Immature natural killer cell (primary cell): ENCODE results near the gene ATP6V0E1. TPM values are rescaled to one million over a fixed set of nuclear protein-coding genes. Genes with fewer than 3 reads are reported as not detected.
"Not testable (repeated sequence)": the region's sequence is repeated elsewhere in the genome, so short reads cannot be mapped to it uniquely, and the experiment has no call there.

Source experiments
- DNase-seq, 3 donors: peaks; one replicate each; pipeline ENCODE4 v3.0.0; 2022; ENCODE audit warnings: mixed read lengths in 1 of 3
- H3K27ac Mint-ChIP-seq, 6 donors: one replicate each; pipeline ENCODE4 v1.8.0; 2020; ENCODE audit warnings: mixed read lengths in 6 of 6, mild to moderate bottlenecking in 5 of 6, inconsistent platforms in 4 of 6, moderate library complexity in 3 of 6
- H3K27me3 Mint-ChIP-seq, 3 donors: one replicate each; pipeline ENCODE4 v1.8.0; 2020 to 2021; ENCODE audit warnings: low read depth in 3 of 3, mild to moderate bottlenecking in 3 of 3, mixed read lengths in 3 of 3, moderate library complexity in 3 of 3, inconsistent platforms in 1 of 3
- H3K36me3 Mint-ChIP-seq, 3 donors: one replicate each; pipeline ENCODE4 v1.8.0; 2020; ENCODE audit warnings: mixed read lengths in 3 of 3, inconsistent platforms in 2 of 3, mild to moderate bottlenecking in 2 of 3
- H3K4me1 Mint-ChIP-seq, 2 donors: one replicate each; pipeline ENCODE4 v1.8.0; 2020; ENCODE audit warnings: inconsistent platforms in 2 of 2, mild to moderate bottlenecking in 2 of 2, mixed read lengths in 2 of 2, moderate library complexity in 1 of 2
- H3K4me3 Mint-ChIP-seq, 5 donors: one replicate each; pipeline ENCODE4 v1.8.0; 2020; ENCODE audit warnings: mild to moderate bottlenecking in 5 of 5, mixed read lengths in 5 of 5, inconsistent platforms in 3 of 5, moderate library complexity in 3 of 5
- H3K9me3 Mint-ChIP-seq, 6 donors: one replicate each; pipeline ENCODE4 v1.8.0; 2020; ENCODE audit warnings: mild to moderate bottlenecking in 6 of 6, mixed read lengths in 6 of 6, inconsistent platforms in 4 of 6, moderate library complexity in 3 of 6
- polyA plus RNA-seq, 3 donors: library from polyadenylated mRNA; unstranded; fragments of 300-500 nt; fragmentation: Illumina TruSeq; gene quantifications; one replicate each; pipeline ENCODE4 v1.2.3, GENCODE V29; 2021

ATP6V0E1 gene
- polyA plus RNA-seq, 3 donors from 2014 or later, result 474 to 487 (median 485) TPM

DNA sequence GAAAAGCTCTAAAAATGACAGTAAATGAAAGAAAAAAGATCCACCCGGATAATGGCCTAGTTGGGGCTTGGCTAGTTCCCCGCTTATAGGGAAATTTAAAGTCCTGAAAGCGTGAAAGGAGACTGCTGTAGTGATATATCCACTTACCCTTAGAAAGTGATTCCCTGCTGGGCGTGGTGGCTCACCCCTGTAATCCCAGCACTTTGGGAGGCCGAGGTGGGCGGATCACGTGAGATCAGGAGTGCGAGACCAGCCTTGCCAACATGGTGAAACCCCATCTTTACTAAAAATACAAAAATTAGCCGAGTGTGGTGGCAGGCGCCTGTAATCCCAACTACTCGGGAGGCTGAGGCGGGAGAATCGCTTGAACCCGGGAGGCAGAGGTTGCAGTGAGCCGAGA is 33.5 kb downstream of the ATP6V0E1 start:
- H3K36me3 Mint-ChIP-seq, DNase-seq, H3K9me3 Mint-ChIP-seq, H3K27me3 Mint-ChIP-seq, H3K4me3 Mint-ChIP-seq: not testable (repeated sequence)
- Mint-ChIP-seq H3K4me1 (peaks cover 43 to 65% of the 10 kb centered on the region in 2 donors), H3K27ac (peak overlapping the region in 5 of 6 donors; percentile 3 to 28 (median 16))

DNA sequence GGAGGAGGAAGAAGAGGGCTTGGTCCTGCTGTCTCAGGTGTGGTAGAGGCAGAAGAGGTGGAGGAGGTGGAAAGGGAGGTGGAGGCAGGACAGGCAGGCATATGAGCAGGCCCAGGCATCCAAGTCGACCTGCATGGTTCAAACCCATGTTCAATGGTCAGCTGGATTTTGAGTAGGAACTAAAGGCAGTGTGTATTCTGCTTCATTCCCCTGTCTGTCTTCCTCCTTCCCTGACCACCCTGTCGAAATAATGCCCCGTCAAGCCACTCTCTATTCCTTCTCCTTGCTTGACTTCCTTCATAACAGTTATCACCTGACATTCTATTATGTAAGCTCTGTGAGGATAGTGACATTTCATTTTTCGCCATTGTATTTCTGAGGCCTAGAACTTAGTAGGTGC is 34.8 kb downstream of the ATP6V0E1 start:
- Mint-ChIP-seq H3K4me3 (peak overlapping the region in 1 of 5 donors; percentile 19), H3K9me3 (no peaks in the 10 kb centered on the region), H3K36me3 (peaks cover 0 to 6% (median 0%) of the 10 kb centered on the region in 3 donors), H3K27me3 (peaks cover 0 to 2% (median 0%) of the 10 kb centered on the region in 3 donors), H3K4me1 (peaks cover 41 to 67% of the 10 kb centered on the region in 2 donors), H3K27ac (peak overlapping the region in 4 of 6 donors; percentile 7 to 52 (median 24))
- no peak for DNase-seq

DNA sequence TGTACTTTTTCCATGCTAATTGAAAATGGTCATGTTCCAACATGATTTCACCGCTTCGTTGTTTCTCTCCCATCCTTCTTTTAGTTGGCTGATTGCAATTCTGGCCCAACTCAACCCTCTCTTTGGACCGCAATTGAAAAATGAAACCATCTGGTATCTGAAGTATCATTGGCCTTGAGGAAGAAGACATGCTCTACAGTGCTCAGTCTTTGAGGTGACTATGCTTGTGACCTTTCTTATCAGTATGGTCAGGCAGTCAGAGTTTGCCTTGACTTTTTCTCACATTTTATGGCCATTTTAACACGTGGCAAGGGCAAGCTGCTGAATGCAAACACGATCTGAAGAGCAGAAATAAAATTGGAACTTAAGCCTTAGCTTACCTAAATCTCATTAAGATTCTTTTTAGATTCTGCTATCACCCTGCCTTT is 36.6 kb downstream of the ATP6V0E1 start:
- Mint-ChIP-seq H3K4me1 (peaks cover 40 to 62% of the 10 kb centered on the region in 2 donors), H3K36me3 (peaks cover 0 to 10% (median 0%) of the 10 kb centered on the region in 3 donors), H3K9me3 (no peaks in the 10 kb centered on the region), H3K27me3 (peaks cover 0 to 2% (median 0%) of the 10 kb centered on the region in 3 donors), H3K27ac (peak overlapping the region in 4 of 6 donors; percentile 26 to 67 (median 44)), H3K4me3 (peak overlapping the region in 1 of 5 donors; percentile 4)
- DNase-seq, result no peak

DNA sequence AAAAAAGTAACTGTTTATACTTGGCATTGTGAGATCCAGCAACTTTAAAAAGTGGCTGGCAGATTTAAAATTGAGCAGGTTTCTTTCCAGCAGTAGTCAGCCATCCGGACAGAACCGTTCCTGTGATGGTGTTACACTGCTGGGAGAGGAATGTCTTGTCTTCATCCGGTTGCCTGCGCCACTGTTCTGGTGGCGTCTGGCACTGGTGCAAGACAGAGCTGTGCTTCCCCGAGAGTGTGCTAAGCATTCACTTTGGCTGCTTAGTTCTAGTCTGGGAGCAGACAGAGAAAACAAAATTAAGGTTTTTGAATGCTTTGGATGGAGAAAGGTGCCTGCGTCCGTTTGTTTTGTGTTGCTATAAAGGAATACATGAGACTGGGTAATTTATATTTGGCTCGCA is 37.1 kb downstream of the ATP6V0E1 start:
- no peak overlapping the region for H3K4me3 Mint-ChIP-seq
- peaks cover 0 to 3% (median 0%) of the 10 kb centered on the region in 3 donors for H3K27me3 Mint-ChIP-seq
- peaks cover 0 to 10% (median 0%) of the 10 kb centered on the region in 3 donors for H3K36me3 Mint-ChIP-seq
- DNase-seq, result no peak
- peaks cover 38 to 60% of the 10 kb centered on the region in 2 donors for H3K4me1 Mint-ChIP-seq
- H3K27ac Mint-ChIP-seq, result peak overlapping the region in 2 of 6 donors; percentile 16 to 40
- H3K9me3 Mint-ChIP-seq, result no peaks in the 10 kb centered on the region

DNA sequence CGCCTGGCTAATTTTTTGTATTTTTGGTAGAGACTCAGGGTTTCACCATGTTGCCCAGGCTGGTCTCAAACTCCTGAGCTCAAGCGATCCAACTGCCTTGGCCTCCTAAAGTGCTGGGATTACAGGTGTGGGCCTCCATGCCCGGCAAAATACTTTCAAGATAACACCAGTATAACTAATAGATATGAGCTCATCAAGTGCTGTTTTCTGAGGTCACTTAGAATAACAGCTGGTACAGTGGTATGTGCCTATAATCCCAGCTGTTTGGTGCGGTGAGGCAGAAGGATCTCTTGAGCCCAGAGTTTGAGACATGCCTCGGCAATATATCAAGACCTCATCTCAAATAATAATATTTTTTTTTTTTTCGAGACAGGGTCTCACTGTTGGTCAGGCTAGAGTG is 42.1 kb downstream of the ATP6V0E1 start:
- no peak for DNase-seq
- no peak overlapping the region for H3K27ac Mint-ChIP-seq
- H3K4me3 Mint-ChIP-seq, result no peak overlapping the region
- no peaks in the 10 kb centered on the region for H3K9me3 Mint-ChIP-seq
- peaks cover 0 to 2% (median 0%) of the 10 kb centered on the region in 3 donors for H3K27me3 Mint-ChIP-seq
- peaks cover 9 to 19% of the 10 kb centered on the region in 2 donors for H3K4me1 Mint-ChIP-seq
- H3K36me3 Mint-ChIP-seq, result peaks cover 0 to 10% (median 0%) of the 10 kb centered on the region in 3 donors

DNA sequence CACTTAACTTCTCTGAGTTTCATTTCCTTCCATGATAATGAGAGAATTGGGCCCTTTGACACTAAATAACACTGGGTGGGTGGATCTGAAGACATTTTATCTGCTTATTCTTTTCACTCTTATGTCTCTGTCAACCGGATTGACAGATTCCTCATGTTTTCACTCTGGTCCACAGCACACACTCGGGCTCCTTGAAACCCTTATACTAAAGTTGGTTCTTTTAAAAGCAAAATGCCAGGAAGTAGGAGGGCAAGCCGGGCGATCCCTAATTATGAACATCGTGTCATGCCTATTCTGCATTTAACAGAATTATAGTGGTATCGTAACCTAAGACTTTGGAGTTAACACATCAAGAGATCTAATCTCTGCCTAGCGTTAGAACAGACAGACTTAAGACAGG is 44.3 kb downstream of the ATP6V0E1 start:
- Mint-ChIP-seq H3K27me3 (peaks cover 0 to 2% (median 0%) of the 10 kb centered on the region in 3 donors), H3K4me3 (no peak overlapping the region), H3K36me3 (peaks cover 0 to 3% (median 0%) of the 10 kb centered on the region in 3 donors), H3K27ac (peak overlapping the region in 1 of 6 donors; percentile 22), H3K9me3 (no peaks in the 10 kb centered on the region), H3K4me1 (peaks cover 6 to 9% of the 10 kb centered on the region in 2 donors)
- DNase-seq, result no peak

DNA sequence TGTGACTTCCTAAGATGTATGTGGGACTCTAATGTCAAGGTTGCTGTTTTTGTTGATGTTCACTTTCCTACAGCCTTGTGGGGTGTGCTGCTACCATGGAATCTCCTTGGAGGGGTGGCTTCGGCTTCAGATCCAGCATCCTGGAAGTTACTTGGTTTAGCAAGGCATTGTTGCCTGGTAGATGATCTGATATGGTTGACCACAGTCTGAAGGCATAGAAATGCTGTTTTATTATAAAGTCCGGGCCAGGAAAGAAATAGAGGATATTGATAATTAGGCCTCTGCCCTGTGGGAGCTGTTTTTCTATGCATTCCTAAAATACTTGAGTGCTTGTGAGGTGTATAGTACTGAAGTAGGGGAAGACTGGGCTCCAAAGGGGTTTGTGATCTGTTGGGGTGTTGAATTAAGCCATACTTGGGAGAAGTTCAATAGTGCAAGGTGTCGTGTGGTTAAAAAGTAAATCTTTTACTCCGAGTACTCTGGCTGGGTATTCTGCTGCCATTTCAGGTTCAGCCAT is 45.3 kb downstream of the ATP6V0E1 start:
- Mint-ChIP-seq H3K27ac (no peak overlapping the region), H3K4me3 (no peak overlapping the region), H3K36me3 (peaks cover 0 to 3% (median 0%) of the 10 kb centered on the region in 3 donors), H3K27me3 (peaks cover 0 to 4% (median 0%) of the 10 kb centered on the region in 3 donors), H3K9me3 (no peaks in the 10 kb centered on the region), H3K4me1 (peaks cover 9 to 13% of the 10 kb centered on the region in 2 donors)
- no peak for DNase-seq

DNA sequence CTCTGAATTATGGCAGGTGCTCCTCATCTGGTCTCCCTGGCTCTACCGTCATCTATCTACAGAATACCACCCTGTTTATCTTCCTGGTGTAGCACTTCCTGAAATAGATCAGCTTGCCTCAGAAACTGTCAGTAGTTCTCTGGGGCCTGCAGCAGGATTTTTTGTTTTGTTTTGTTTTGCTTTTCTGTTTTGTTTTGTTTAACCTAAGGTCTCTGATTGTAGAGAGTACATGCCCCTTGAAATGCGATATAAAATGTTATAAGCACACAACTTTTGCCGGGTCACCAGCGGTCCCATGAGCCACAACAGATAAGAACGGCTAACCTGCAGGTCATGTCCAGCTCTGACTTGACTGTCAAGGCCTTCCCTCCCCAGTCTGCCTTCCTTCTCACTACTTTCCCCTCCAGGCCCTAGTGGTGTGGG is 45.9 kb downstream of the ATP6V0E1 start:
- Mint-ChIP-seq H3K27me3 (peaks cover 0 to 4% (median 0%) of the 10 kb centered on the region in 3 donors), H3K9me3 (no peaks in the 10 kb centered on the region), H3K4me1 (peaks cover 11 to 15% of the 10 kb centered on the region in 2 donors), H3K27ac (no peak overlapping the region), H3K4me3 (no peak overlapping the region), H3K36me3 (peaks cover 0 to 2% (median 2%) of the 10 kb centered on the region in 3 donors)
- DNase-seq, result no peak

DNA sequence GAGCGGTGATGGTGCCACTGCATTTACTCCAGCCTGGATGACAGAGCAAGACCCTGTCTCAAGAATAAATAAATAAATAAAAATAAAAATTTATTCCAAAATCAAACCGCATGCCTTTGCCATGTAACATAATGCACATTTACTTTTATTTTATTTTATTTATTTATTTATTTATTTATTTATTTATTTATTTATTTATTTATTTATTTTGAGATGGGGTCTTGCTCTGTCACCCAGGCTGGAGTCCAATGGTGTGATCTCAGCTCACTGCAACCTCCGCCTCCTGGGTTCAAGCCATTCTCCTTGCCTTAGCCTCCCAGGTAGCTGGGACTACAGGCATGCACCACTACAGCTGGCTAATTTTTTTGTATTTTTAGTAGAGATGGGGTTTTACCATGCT is 48.5 kb downstream of the ATP6V0E1 start:
- H3K27me3 Mint-ChIP-seq, DNase-seq, H3K27ac Mint-ChIP-seq, H3K4me3 Mint-ChIP-seq, H3K9me3 Mint-ChIP-seq: not testable (repeated sequence)
- H3K4me1 Mint-ChIP-seq, result peaks cover 30 to 40% of the 10 kb centered on the region in 2 donors
- H3K36me3 Mint-ChIP-seq, result peaks cover 0 to 15% (median 3%) of the 10 kb centered on the region in 3 donors

DNA sequence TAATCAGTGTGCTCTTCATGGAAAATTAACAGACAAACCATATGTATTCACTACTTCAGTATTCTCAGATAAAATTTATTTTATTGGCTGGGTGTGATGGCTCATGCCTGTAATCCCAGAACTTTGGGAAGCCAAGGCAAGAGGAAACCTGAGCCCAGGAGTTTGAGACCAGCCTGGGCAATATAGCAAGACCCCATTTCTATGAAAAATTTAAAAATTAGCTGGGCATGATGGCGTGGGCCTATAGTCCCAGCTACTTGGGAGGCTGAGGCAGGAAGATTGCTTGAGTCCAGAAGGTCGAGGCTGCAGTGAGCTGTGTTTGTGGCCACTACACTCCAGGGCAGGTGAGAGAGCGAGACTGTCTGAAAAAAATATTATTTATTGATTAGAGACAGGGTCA is 49.2 kb downstream of the ATP6V0E1 start:
- H3K4me1 Mint-ChIP-seq, result peaks cover 33 to 44% of the 10 kb centered on the region in 2 donors
- H3K27ac Mint-ChIP-seq, result no peak overlapping the region
- DNase-seq, result no peak
- H3K9me3 Mint-ChIP-seq, result no peaks in the 10 kb centered on the region
- peaks cover 0 to 2% (median 0%) of the 10 kb centered on the region in 3 donors for H3K27me3 Mint-ChIP-seq
- no peak overlapping the region for H3K4me3 Mint-ChIP-seq
- peaks cover 0 to 15% (median 3%) of the 10 kb centered on the region in 3 donors for H3K36me3 Mint-ChIP-seq

DNA sequence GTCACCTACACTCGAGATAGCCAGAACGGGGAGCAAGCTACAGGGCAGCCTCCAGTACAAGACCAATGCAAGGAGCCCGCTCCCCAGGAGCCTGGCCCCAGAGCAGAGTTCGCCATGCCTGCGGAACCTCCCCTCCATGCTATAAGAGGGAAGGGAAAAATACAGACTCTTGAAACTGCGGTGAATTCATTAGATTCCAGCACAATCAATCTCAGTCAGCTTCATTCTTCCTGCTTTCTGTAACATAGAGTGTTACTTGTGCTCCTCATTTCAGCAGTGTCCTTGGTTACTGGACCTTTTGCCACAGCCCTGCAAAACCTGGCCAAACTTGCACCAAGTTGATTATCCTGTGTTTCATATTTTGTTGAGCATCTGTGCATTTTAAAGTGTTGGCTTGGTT is 50.4 kb downstream of the ATP6V0E1 start:
- Mint-ChIP-seq H3K4me1 (peaks cover 33 to 51% of the 10 kb centered on the region in 2 donors), H3K27ac (peak overlapping the region; percentile 11 to 83 (median 59)), H3K27me3 (peaks cover 0 to 2% (median 0%) of the 10 kb centered on the region in 3 donors), H3K4me3 (no peak overlapping the region), H3K9me3 (no peaks in the 10 kb centered on the region), H3K36me3 (peaks cover 0 to 15% (median 3%) of the 10 kb centered on the region in 3 donors)
- no peak for DNase-seq

DNA sequence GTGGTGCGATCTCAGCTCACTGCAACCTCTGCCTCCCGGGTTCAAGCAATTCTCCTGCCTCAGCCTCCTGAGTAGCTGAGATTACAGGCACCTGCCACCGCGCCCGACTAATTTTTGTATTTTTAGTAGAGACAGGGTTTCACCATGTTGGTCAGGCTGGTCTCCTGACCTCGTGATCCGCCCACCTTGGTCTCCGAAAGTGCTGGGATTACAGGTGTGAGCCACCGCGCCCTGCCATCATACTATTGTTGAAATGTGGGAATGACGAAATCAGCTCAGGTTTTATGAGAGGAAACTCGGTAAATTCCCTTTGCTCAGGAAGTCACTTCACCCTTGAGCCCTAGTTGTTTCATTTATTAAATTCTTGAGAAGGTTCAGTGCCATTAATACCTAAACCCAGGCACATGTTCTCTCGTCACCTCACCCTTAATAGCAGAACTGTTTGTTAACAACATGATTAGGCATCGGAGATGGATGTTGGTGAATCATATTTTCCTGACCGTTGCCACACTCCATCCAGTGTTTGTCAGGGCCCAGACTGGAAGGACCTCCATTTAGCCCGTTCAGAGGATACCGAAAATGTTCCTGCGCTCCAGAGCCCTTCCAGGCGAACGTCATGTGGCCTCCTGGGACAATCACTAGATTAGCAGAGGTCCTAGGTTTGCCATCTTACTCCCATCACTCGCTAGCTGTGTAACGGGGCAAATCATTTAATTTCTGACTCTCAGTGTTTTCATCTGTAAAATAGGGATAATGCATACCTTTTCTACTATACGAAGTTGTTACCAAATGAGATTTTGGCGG is 52.5 kb downstream of the ATP6V0E1 start:
- no peak for DNase-seq
- Mint-ChIP-seq H3K4me3 (peak overlapping the region; percentile 10 to 83 (median 64)), H3K9me3 (no peaks in the 10 kb centered on the region), H3K27me3 (peaks cover 0 to 2% (median 0%) of the 10 kb centered on the region in 3 donors), H3K36me3 (peaks cover 0 to 15% (median 3%) of the 10 kb centered on the region in 3 donors), H3K27ac (peak overlapping the region; percentile 57 to 98 (median 90)), H3K4me1 (peaks cover 37 to 62% of the 10 kb centered on the region in 2 donors)

DNA sequence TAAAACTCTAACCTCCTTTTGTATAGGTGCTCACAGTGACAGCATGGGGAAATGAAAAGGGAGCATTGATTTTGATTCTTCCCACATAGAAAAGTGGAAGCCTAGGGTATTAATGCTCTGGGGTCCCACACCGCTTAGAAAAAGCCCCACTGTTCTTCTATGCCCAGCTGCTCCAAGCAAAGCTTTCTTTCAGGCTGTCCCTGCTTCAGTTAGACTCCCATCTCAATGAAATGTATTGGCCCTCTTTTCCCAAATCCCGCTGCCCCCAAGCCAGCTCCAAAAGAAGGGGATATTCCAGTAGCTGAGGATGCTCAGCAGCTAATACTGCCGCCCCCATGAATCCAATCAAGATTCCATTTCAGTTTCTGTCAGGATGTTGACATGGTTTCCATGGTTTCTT is 55.6 kb downstream of the ATP6V0E1 start:
- Mint-ChIP-seq H3K27ac (peak overlapping the region in 4 of 6 donors; percentile 25 to 84 (median 26)), H3K36me3 (peaks cover 0 to 15% (median 3%) of the 10 kb centered on the region in 3 donors), H3K9me3 (no peaks in the 10 kb centered on the region), H3K27me3 (no peaks in the 10 kb centered on the region), H3K4me1 (peaks cover 35 to 51% of the 10 kb centered on the region in 2 donors), H3K4me3 (no peak overlapping the region)
- no peak for DNase-seq

DNA sequence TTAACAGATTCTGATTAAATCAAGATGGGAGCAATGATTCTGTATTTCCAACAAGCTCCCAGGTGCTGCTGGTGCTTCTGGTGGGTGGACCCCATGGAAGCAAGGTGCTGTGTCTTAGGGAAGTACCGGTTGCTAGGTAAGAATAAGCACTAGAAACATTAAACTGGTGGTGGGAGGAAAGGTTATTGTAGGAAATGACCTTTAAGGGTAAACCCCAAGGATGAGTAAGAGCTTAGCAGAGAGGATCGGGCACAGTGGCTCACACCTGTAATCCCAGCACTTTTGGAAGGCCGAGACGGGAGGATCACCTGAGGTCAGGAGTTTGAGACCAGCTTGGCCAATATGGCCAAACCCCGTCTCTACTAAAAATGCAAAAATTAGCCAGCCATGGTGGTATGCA is 56.4 kb downstream of the ATP6V0E1 start:
- Mint-ChIP-seq H3K27me3 (no peaks in the 10 kb centered on the region), H3K9me3 (no peaks in the 10 kb centered on the region), H3K36me3 (peaks cover 0 to 9% (median 0%) of the 10 kb centered on the region in 3 donors), H3K27ac (peak overlapping the region in 3 of 6 donors; percentile 14 to 61 (median 38)), H3K4me3 (no peak overlapping the region), H3K4me1 (peaks cover 27 to 43% of the 10 kb centered on the region in 2 donors)
- no peak for DNase-seq
